ENCODE measurements around the gene MTUS2.

MTUS2 gene

GRCh38 chr13:29436721-29437280, 616.7 kb downstream of the MTUS2 start:
- H3K27me3 ChIP-seq (ENCODE audit: control insufficient read depth, low read length), result peaks cover 3% of the 10 kb centered on the region; the same call in 1 of the 2 replicates
- no peak overlapping the region for H3K4me3 ChIP-seq (ENCODE audit: low read length)
- H3F3A ChIP-seq (ENCODE audit: control insufficient read depth, insufficient read depth), result no peaks in the 10 kb centered on the region
- H3K27ac ChIP-seq (ENCODE audit: low read depth, low read length), result no peak overlapping the region
- no peaks in the 10 kb centered on the region for H3K9me3 ChIP-seq (ENCODE audit: control insufficient read depth, insufficient read depth, low read length)
- no peak for TF ChIP-seq CTCF (IDR thresholded peaks at IDR 0.05; ENCODE audit: low read depth, low read length, poor library complexity, severe bottlenecking)
- no peak for TF ChIP-seq EZH2phosphoT487 (IDR thresholded peaks at IDR 0.05; ENCODE audit: borderline replicate concordance, low read length)
- 0 out of 2 replicates have a peak, but pooled peaks cover 7% of the 10 kb centered on the region for H3K4me1 ChIP-seq (ENCODE audit: control insufficient read depth, low read length)
- H3K36me3 ChIP-seq (ENCODE audit: control insufficient read depth, low read length), result no peaks in the 10 kb centered on the region
- H3K9me2 ChIP-seq (replicated peaks; ENCODE audit: control insufficient read depth, low read length), result no peaks in the 10 kb centered on the region
- no peak overlapping the region for H3K4me2 ChIP-seq (ENCODE audit: low read length)
- no peaks in the 10 kb centered on the region for H3K79me2 ChIP-seq (ENCODE audit: control insufficient read depth, low read length)
- H4K20me1 ChIP-seq (ENCODE audit: control insufficient read depth, insufficient read depth, low read depth, low read length), result no peaks in the 10 kb centered on the region

GRCh38 chr13:29438769-29439168, 618.6 kb downstream of the MTUS2 start:
- Histone ChIP-seq H3K9me3 (ENCODE audit: control insufficient read depth, insufficient read depth, low read length) (no peaks in the 10 kb centered on the region), H3K4me2 (ENCODE audit: low read length) (no peak overlapping the region), H3K4me3 (ENCODE audit: low read length) (no peak overlapping the region), H3K4me1 (ENCODE audit: control insufficient read depth, low read length) (0 out of 2 replicates have a peak, but pooled peaks cover 7% of the 10 kb centered on the region), H4K20me1 (ENCODE audit: control insufficient read depth, insufficient read depth, low read depth, low read length) (no peaks in the 10 kb centered on the region), H3K27me3 (ENCODE audit: control insufficient read depth, low read length) (peaks cover 3% of the 10 kb centered on the region; the same call in 1 of the 2 replicates), H3K27ac (ENCODE audit: low read depth, low read length) (no peak overlapping the region), H3K36me3 (ENCODE audit: control insufficient read depth, low read length) (no peaks in the 10 kb centered on the region), H3F3A (ENCODE audit: control insufficient read depth, insufficient read depth) (no peaks in the 10 kb centered on the region), H3K79me2 (ENCODE audit: control insufficient read depth, low read length) (no peaks in the 10 kb centered on the region), H3K9me2 (replicated peaks; ENCODE audit: control insufficient read depth, low read length) (no peaks in the 10 kb centered on the region)
- TF ChIP-seq CTCF (IDR thresholded peaks at IDR 0.05; ENCODE audit: low read depth, low read length, poor library complexity, severe bottlenecking), result no peak
- no peak for TF ChIP-seq EZH2phosphoT487 (IDR thresholded peaks at IDR 0.05; ENCODE audit: borderline replicate concordance, low read length)

GRCh38 chr13:29439601-29440388, 619.7 kb downstream of the MTUS2 start:
- no peaks in the 10 kb centered on the region for H3K36me3 ChIP-seq (ENCODE audit: control insufficient read depth, low read length)
- H3K9me2 ChIP-seq (replicated peaks; ENCODE audit: control insufficient read depth, low read length), result no peaks in the 10 kb centered on the region
- no peak overlapping the region for H3K4me2 ChIP-seq (ENCODE audit: low read length)
- H4K20me1 ChIP-seq (ENCODE audit: control insufficient read depth, insufficient read depth, low read depth, low read length), result no peaks in the 10 kb centered on the region
- H3F3A ChIP-seq (ENCODE audit: control insufficient read depth, insufficient read depth), result no peaks in the 10 kb centered on the region
- no peak for TF ChIP-seq EZH2phosphoT487 (IDR thresholded peaks at IDR 0.05; ENCODE audit: borderline replicate concordance, low read length)
- TF ChIP-seq CTCF (IDR thresholded peaks at IDR 0.05; ENCODE audit: low read depth, low read length, poor library complexity, severe bottlenecking), result no peak
- H3K4me1 ChIP-seq (ENCODE audit: control insufficient read depth, low read length), result 0 out of 2 replicates have a peak, but pooled peaks cover 1% of the 10 kb centered on the region
- H3K4me3 ChIP-seq (ENCODE audit: low read length), result no peak overlapping the region
- H3K79me2 ChIP-seq (ENCODE audit: control insufficient read depth, low read length), result no peaks in the 10 kb centered on the region
- H3K27ac ChIP-seq (ENCODE audit: low read depth, low read length), result no peak overlapping the region
- H3K9me3 ChIP-seq (ENCODE audit: control insufficient read depth, insufficient read depth, low read length), result no peaks in the 10 kb centered on the region
- H3K27me3 ChIP-seq (ENCODE audit: control insufficient read depth, low read length), result peaks cover 3% of the 10 kb centered on the region; the same call in 1 of the 2 replicates

Measured in DOHH2 (cell line).